Measurements from ENCODE around the gene ATAD3A. TPM values are rescaled to one million over a fixed set of nuclear protein-coding genes. Genes with fewer than 3 reads are reported as not detected.

The ATAD3A gene
- total and polyA plus RNA-seq, 10 donors: 11.3 to 29.0 (median 17.1) TPM

GRCh38 chr1:1540090-1540817 is 28.3 kb downstream of the ATAD3A start, which contains the start of gene TMEM240:
TSS of gene TMEM240 (minus strand) at chr1:1540624. CDS start at chr1:1540346, 278 bp downstream.
- 1 to 2% (median 1%) methylated on average over 15 to 92 of the region's 100 CpGs for whole genome bisulfite sequencing, 5 donors
- Histone ChIP-seq H3K9me3 (no peaks in the 10 kb centered on the region), H3K27ac (peak within 1 kb of the TSS in 7 of 8 donors; percentile 28 to 73 (median 46)), H3K4me1 (peaks cover 0 to 65% (median 28%) of the 10 kb centered on the region in 6 donors), H3K4me3 (peak within 1 kb of the TSS; percentile 27 to 76 (median 44)), H3K36me3 (peaks cover 0 to 54% (median 24%) of the 10 kb centered on the region in 6 donors), H3K27me3 (replicated peaks in 1 of 7) (peaks cover 0 to 20% (median 0%) of the 10 kb centered on the region in 7 donors)
- no peak for TF ChIP-seq CTCF (IDR thresholded peaks at IDR 0.05 in 8 of 11, conservative IDR thresholded peaks at IDR 0.05 in 3 of 11)
- no peak for TF ChIP-seq POLR2A (IDR thresholded peaks at IDR 0.05)
- no peak for TF ChIP-seq POLR2AphosphoS5 (IDR thresholded peaks at IDR 0.05)
- intact Hi-C loops (cut with DNase I; ENCODE audit: low total_unique reads): no loop called here
- no peak for DNase-seq

GRCh38 chr1:1540818-1541628 is 29.1 kb downstream of the ATAD3A start:
- H3K27ac ChIP-seq: peak overlapping the region in 7 of 8 donors; percentile 17 to 73 (median 46)
- peaks cover 0 to 71% (median 28%) of the 10 kb centered on the region in 6 donors for H3K4me1 ChIP-seq
- WGBS, 5 donors: 58 to 69% (median 63%) methylated on average over 9 to 53 of the region's 53 CpGs
- intact Hi-C loops (cut with DNase I; ENCODE audit: low total_unique reads): no loop called here
- H3K27me3 ChIP-seq (replicated peaks in 1 of 7): peaks cover 0 to 20% (median 0%) of the 10 kb centered on the region in 7 donors
- H3K9me3 ChIP-seq: no peaks in the 10 kb centered on the region
- TF ChIP-seq POLR2A (IDR thresholded peaks at IDR 0.05) (no peak), CTCF (IDR thresholded peaks at IDR 0.05 in 8 of 11, conservative IDR thresholded peaks at IDR 0.05 in 3 of 11) (no peak), POLR2AphosphoS5 (IDR thresholded peaks at IDR 0.05) (peak; percentile 33 to 82 (median 62))
- H3K4me3 ChIP-seq: peak overlapping the region; percentile 27 to 76 (median 44)
- peaks cover 0 to 53% (median 24%) of the 10 kb centered on the region in 6 donors for H3K36me3 ChIP-seq
- DNase-seq: peak; percentile 87

GRCh38 chr1:1541956-1542765 is 30.2 kb downstream of the ATAD3A start:
- 88 to 91% (median 89%) methylated on average over 21 to 37 of the region's 37 CpGs for WGBS, 5 donors
- Histone ChIP-seq H3K36me3 (peaks cover 0 to 64% (median 24%) of the 10 kb centered on the region in 6 donors), H3K27me3 (replicated peaks in 1 of 7) (peaks cover 0 to 20% (median 0%) of the 10 kb centered on the region in 7 donors), H3K9me3 (no peaks in the 10 kb centered on the region), H3K4me3 (no peak overlapping the region), H3K4me1 (peaks cover 0 to 71% (median 28%) of the 10 kb centered on the region in 6 donors), H3K27ac (no peak overlapping the region)
- TF ChIP-seq POLR2A (IDR thresholded peaks at IDR 0.05): no peak
- peak in 2 of 3 donors; percentile 16 to 51 for TF ChIP-seq POLR2AphosphoS5 (IDR thresholded peaks at IDR 0.05)
- intact Hi-C loops (cut with DNase I; ENCODE audit: low total_unique reads): no loop called here
- DNase-seq: no peak

All from spleen (tissue), 11 donors.